ENCODE data around the gene GOLGA2. TPM values are rescaled to one million over a fixed set of nuclear protein-coding genes. Genes with fewer than 3 reads are reported as not detected.

GOLGA2 gene
- total RNA-seq, 2 experiments from 2014 or later = 57.9 to 58.8 TPM

Small RNAs within 50 kb of the gene (microRNA-seq; reads per million reads assigned to microRNA genes)
- gene MIR199B = 2.9 reads per million
- gene MIR3154 = not detected

Other genes with a start within 250 kb of the GOLGA2 start
- gene NAIF1, start 208.7 kb downstream of the GOLGA2 start, total RNA-seq = 10 to 100 TPM; 13.3 to 15.4 TPM
- gene SLC25A25, start 207.8 kb downstream of the GOLGA2 start, total RNA-seq = 10 to 100 TPM; 17.2 to 19.2 TPM
- gene PTGES2, start 148.3 kb downstream of the GOLGA2 start, total RNA-seq = 10 to 100 TPM; 51.8 to 57.7 TPM
- gene LCN2, start 126.6 kb downstream of the GOLGA2 start, total RNA-seq = not detected
- gene BBLN, start 115.7 kb downstream of the GOLGA2 start, total RNA-seq = 100 to 1,000 TPM in 1 of 2 experiments, 10 to 100 TPM in 1; 94.3 to 105 TPM
- gene CIZ1, start 84.4 kb downstream of the GOLGA2 start, total RNA-seq = 100 to 1,000 TPM; 121 to 127 TPM
- gene DNM1, start 72.6 kb downstream of the GOLGA2 start, total RNA-seq = under 1 TPM; 0.21 to 0.29 TPM
- gene SWI5, start 269 bp upstream of the GOLGA2 start, total RNA-seq = 10 to 100 TPM; 12.2 to 13.7 TPM
- gene TRUB2, start 46.4 kb upstream of the GOLGA2 start, total RNA-seq = 10 to 100 TPM; 25.5 to 27.7 TPM
- 10 to 100 TPM; 31.8 to 34.9 TPM for gene COQ4, start 46.8 kb upstream of the GOLGA2 start, total RNA-seq
- 10 to 100 TPM; 19.0 to 21.7 TPM for gene SLC27A4, start 64.5 kb upstream of the GOLGA2 start, total RNA-seq
- 10 to 100 TPM; 78.9 to 79.9 TPM for gene URM1, start 95.4 kb upstream of the GOLGA2 start, total RNA-seq
- gene CERCAM, start 144.8 kb upstream of the GOLGA2 start, total RNA-seq = 1 to 10 TPM; 3.9 to 4.2 TPM
- gene ODF2, start 180.0 kb upstream of the GOLGA2 start, total RNA-seq = 10 to 100 TPM; 77.5 to 82.8 TPM
- gene GLE1, start 228.7 kb upstream of the GOLGA2 start, total RNA-seq = 10 to 100 TPM; 46.5 to 47.7 TPM

Measured in activated CD8-positive, alpha-beta T cell treated with anti-CD3 and anti-CD28 coated beads, Interleukin-2, amount 10 ng/mL, durations not matched to agents 7 days and 5 days (primary cell).